Hepatocyte (in vitro differentiated cells): ENCODE results near the gene B3GALNT2. TPM values are rescaled to one million over a fixed set of nuclear protein-coding genes. Genes with fewer than 3 reads are reported as not detected.

Source experiments
- DNase-seq: peaks from one replicate; pipeline ENCODE4 v3.0.0-alpha.2; 2016; ENCODE audit warnings: low spot score
- H2AFZ ChIP-seq: fragments of 200-600 bp; sonication (generic); 2 replicates; pipeline ENCODE4 v1.6.0; 2016; ENCODE audit warnings: antibody characterized with exemption, mild to moderate bottlenecking
- H3K27ac ChIP-seq: fragments of 200-600 bp; sonication (generic); 2 replicates; pipeline ENCODE4 v1.5.1; 2016; ENCODE audit warnings: mild to moderate bottlenecking
- H3K27me3 ChIP-seq: fragments of 200-600 bp; sonication (generic); 2 replicates; pipeline ENCODE4 v1.6.1; 2016
- H3K36me3 ChIP-seq: fragments of 200-600 bp; sonication (generic); replicated peaks from 2 replicates; pipeline ENCODE4 v1.5.1; 2016; ENCODE audit warnings: low read depth; ENCODE audit not compliant: insufficient read depth
- H3K4me1 ChIP-seq: fragments of 200-600 bp; sonication (generic); 2 replicates; pipeline ENCODE4 v1.5.1; 2016; ENCODE audit warnings: mild to moderate bottlenecking, moderate library complexity; ENCODE audit not compliant: insufficient read depth
- H3K4me2 ChIP-seq: fragments of 200-600 bp; sonication (generic); 2 replicates; pipeline ENCODE4 v1.6.0; 2016
- H3K4me3 ChIP-seq: fragments of 200-600 bp; sonication (generic); 2 replicates; pipeline ENCODE4 v1.5.1; 2016; ENCODE audit warnings: mild to moderate bottlenecking
- H3K79me2 ChIP-seq: fragments of 200-600 bp; sonication (generic); 2 replicates; pipeline ENCODE4 v1.6.0; 2017; ENCODE audit warnings: mild to moderate bottlenecking
- H3K9me2 ChIP-seq: fragments of 200-600 bp; sonication (generic); replicated peaks from 2 replicates; pipeline ENCODE4 v1.6.0; 2017; ENCODE audit warnings: mild to moderate bottlenecking; ENCODE audit not compliant: insufficient read depth
- H3K9me3 ChIP-seq: fragments of 200-600 bp; sonication (generic); 2 replicates; pipeline ENCODE4 v1.5.1; 2016; ENCODE audit warnings: low read depth, mild to moderate bottlenecking
- H4K20me1 ChIP-seq: fragments of 200-600 bp; sonication (generic); 2 replicates; pipeline ENCODE4 v1.6.0; 2016; ENCODE audit warnings: mild to moderate bottlenecking; ENCODE audit not compliant: insufficient read depth, poor library complexity, severe bottlenecking
- EZH2 ChIP-seq: fragments of 200-600 bp; sonication (generic); IDR thresholded peaks from 2 replicates; pipeline ENCODE4 v1.6.1; 2016; ENCODE audit warnings: antibody characterized with exemption, mild to moderate bottlenecking, borderline replicate concordance
- EZH2phosphoT487 ChIP-seq: fragments of 200-600 bp; sonication (generic); IDR thresholded peaks from one replicate; pipeline ENCODE4 v1.6.1; 2018; ENCODE audit warnings: antibody characterized with exemption, mild to moderate bottlenecking, low read depth, moderate library complexity; ENCODE audit not compliant: unreplicated experiment, severe bottlenecking
- WGBS: methylation state at CpG from one replicate; pipeline ENCODE4 v1.1.6; 2016; ENCODE audit warnings: low lambda C conversion rate; ENCODE audit errors: missing lambda C conversion rate; 5-methylcytosine and 5-hydroxymethylcytosine counted together
- polyA plus RNA-seq: library from polyadenylated mRNA; unstranded; fragments of >200 nt; fragmentation: Nextera tagmentation; extraction: Ambion mirVana; gene quantifications from 2 replicates; pipeline ENCODE4 v1.2.1, GENCODE V29; 2016
- small RNA-seq: library from RNA; depleted of rRNA; stranded (forward); fragments of <200 nt; gene quantifications from one replicate; pipeline ENCODE3, GENCODE V24; 2014
- total RNA-seq: library from RNA; depleted of rRNA; stranded (reverse); fragments of >200 nt; gene quantifications from 2 replicates; pipeline ENCODE4 v1.2.3, GENCODE V29; 2014
- TF ChIP-seq, protein P1 (sequence below): fragments of 200-600 bp; sonication (generic); IDR thresholded peaks from 2 replicates; pipeline ENCODE4 v1.5.1; 2016; ENCODE audit warnings: antibody characterized with exemption, mild to moderate bottlenecking; ENCODE audit not compliant: poor library complexity

The B3GALNT2 gene
- total and polyA plus RNA-seq, 2 experiments from 2014 or later, result 8.1 to 24.2 TPM

DNA sequence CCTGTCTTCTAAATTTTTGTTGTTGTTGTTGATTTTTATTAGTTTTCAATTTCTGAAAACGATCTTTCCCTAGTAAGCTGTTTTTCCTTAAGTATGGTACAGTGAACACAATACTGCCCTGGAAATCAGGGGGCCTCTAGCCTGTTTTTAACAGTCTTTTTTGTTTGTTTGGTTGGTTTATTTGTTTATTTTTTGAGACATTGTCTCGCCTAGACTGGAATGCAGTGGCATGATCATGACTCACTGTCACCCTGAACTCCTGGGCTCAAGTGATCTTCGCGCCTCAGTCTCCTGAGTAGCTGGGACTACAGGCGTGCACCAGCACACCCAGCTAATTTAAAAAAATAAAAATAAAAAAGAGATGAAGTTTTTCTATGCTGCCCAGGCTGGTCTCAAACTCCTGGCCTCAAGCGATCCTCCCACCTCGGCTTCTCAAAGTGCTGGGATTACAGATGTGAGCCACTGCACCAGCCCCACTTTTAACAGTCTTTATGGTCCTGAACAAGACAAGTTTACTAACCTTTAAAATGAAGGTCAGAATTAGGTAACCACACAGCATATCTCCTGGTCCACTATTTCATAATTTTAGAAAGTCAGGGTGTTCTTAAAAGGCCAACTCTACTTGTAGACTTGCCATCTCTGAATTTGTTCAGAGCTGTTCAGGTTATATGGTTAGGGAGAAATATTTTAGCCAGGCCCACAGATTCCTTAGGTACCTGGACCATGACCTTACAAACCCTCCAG, 101.6 kb downstream of the B3GALNT2 start:
- Histone ChIP-seq H3K36me3 (no peaks in the 10 kb centered on the region), H3K4me1 (no peaks in the 10 kb centered on the region), H3K4me2 (no peak overlapping the region), H3K9me3 (no peaks in the 10 kb centered on the region), H4K20me1 (no peaks in the 10 kb centered on the region), H3K27me3 (no peaks in the 10 kb centered on the region), H3K4me3 (no peak overlapping the region), H2AFZ (no peak overlapping the region), H3K9me2 (no peaks in the 10 kb centered on the region), H3K27ac (peak overlapping the region; percentile 48), H3K79me2 (peaks cover 59% of the 10 kb centered on the region)
- no peak for TF ChIP-seq EZH2
- WGBS, result 89% methylated on average over 7 of the region's 7 CpGs
- no peak for DNase-seq

- Histone ChIP-seq H3K4me2 (no peak overlapping the region), H3K4me3 (no peak overlapping the region), H3K27ac (no peak overlapping the region), H4K20me1 (no peaks in the 10 kb centered on the region), H3K9me3 (no peaks in the 10 kb centered on the region), H2AFZ (no peak overlapping the region), H3K9me2 (no peaks in the 10 kb centered on the region), H3K36me3 (no peaks in the 10 kb centered on the region), H3K79me2 (peaks cover 71% of the 10 kb centered on the region), H3K27me3 (no peaks in the 10 kb centered on the region), H3K4me1 (no peaks in the 10 kb centered on the region)
- DNase-seq, result no peak
- 77% methylated on average over 4 of the region's 4 CpGs for WGBS
- TF ChIP-seq, protein P1, sequence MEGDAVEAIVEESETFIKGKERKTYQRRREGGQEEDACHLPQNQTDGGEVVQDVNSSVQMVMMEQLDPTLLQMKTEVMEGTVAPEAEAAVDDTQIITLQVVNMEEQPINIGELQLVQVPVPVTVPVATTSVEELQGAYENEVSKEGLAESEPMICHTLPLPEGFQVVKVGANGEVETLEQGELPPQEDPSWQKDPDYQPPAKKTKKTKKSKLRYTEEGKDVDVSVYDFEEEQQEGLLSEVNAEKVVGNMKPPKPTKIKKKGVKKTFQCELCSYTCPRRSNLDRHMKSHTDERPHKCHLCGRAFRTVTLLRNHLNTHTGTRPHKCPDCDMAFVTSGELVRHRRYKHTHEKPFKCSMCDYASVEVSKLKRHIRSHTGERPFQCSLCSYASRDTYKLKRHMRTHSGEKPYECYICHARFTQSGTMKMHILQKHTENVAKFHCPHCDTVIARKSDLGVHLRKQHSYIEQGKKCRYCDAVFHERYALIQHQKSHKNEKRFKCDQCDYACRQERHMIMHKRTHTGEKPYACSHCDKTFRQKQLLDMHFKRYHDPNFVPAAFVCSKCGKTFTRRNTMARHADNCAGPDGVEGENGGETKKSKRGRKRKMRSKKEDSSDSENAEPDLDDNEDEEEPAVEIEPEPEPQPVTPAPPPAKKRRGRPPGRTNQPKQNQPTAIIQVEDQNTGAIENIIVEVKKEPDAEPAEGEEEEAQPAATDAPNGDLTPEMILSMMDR, result no peak
- TF ChIP-seq EZH2phosphoT487 (no peak), EZH2 (no peak)
These were observed 103.0 kb downstream of the B3GALNT2 start for GRCh38 chr1:235401251-235401650.

Small RNA genes lying within 50 kb of the gene (small RNA-seq; reads per million reads assigned to genes)
- not detected for gene MTCO3P46
- gene MTND4LP21, result not detected
- gene RPS21P1, result not detected

Other genes with a start within 250 kb of the B3GALNT2 start
- 35.0 and 44.7 TPM in 2 replicates for gene ARID4B, start 176.3 kb downstream of the B3GALNT2 start, total RNA-seq
- gene ARID4B, start 176.3 kb downstream of the B3GALNT2 start, polyA plus RNA-seq, result 29.4 and 45.2 TPM in 2 replicates
- gene GGPS1, start 175.9 kb downstream of the B3GALNT2 start, total RNA-seq, result 32.6 and 40.6 TPM in 2 replicates
- gene GGPS1, start 175.9 kb downstream of the B3GALNT2 start, polyA plus RNA-seq, result 36.3 and 40.6 TPM in 2 replicates
- gene TBCE, start 137.0 kb downstream of the B3GALNT2 start, total RNA-seq, result 17.4 and 21.5 TPM in 2 replicates
- gene TBCE, start 137.0 kb downstream of the B3GALNT2 start, polyA plus RNA-seq, result 42.4 and 43.9 TPM in 2 replicates
- gene GNG4, start 145.3 kb upstream of the B3GALNT2 start, total RNA-seq, result 4.8 and 6.1 TPM in 2 replicates
- 9.8 and 11.8 TPM in 2 replicates for gene GNG4, start 145.3 kb upstream of the B3GALNT2 start, polyA plus RNA-seq